HepG2 (cell line): ENCODE data around the gene TIMP3. TPM values are rescaled to one million over a fixed set of nuclear protein-coding genes. Genes with fewer than 3 reads are reported as not detected.
"Not testable (repeated sequence)": the region's sequence is repeated elsewhere in the genome, so short reads cannot be mapped to it uniquely, and the experiment has no call there.

Experiments
- ATAC-seq: fragments of 200-7000 bp; cut with Tn5 transposase; 3 replicates; pipeline ENCODE4 v1.9.1; 2020; ENCODE audit warnings: mild to moderate bottlenecking, moderate library complexity
- BruUV-seq: library from RNA; stranded (reverse); fragments of 400-500 nt; replicated peaks from 2 replicates; lab custom pipeline; 2021; lab: Mats Ljungman, UMichigan
- CTCF ChIA-PET: fragments of 300-600 bp; formaldehyde crosslinking; extraction: SDS; loops from one replicate; lab custom pipeline; 2021; ENCODE audit warnings: low total read pairs, inconsistent platforms, low intra/inter-chr PET ratio; lab: Yijun Ruan, JAX
- POLR2A ChIA-PET: fragments of 350-600 bp; sonication (Branson Sonifier 250); formaldehyde crosslinking; loops from one replicate; lab custom pipeline; 2020; ENCODE audit warnings: antibody characterized with exemption, inconsistent platforms; lab: Yijun Ruan, JAX
- DNase-seq: peaks from one replicate; pipeline ENCODE4 v3.0.0-alpha.2; 2015; ENCODE audit warnings: low spot score
- FAIRE-seq: peaks from 3 replicates; lab custom pipeline; 2011; peaks lifted over from hg19 to GRCh38; lab: Jason Lieb, UNC
- H2AFZ ChIP-seq: one replicate; pipeline ENCODE4 v1.6.1; 2011; ENCODE audit warnings: low read length, inconsistent platforms
- H3K27ac ChIP-seq: fragments of 300-600 bp; 3 replicates; pipeline ENCODE4 v1.8.0; 2011; ENCODE audit warnings: mixed run types, mild to moderate bottlenecking, mixed read lengths, low read length, inconsistent platforms; ENCODE audit not compliant: insufficient read depth; ENCODE audit errors: extremely low read length
- H3K27me3 ChIP-seq, 2 experiments: fragments of 200-600 bp in 1 of 2; 2 replicates in 1 of 2; 3 replicates in 1 of 2; pipeline versions ENCODE4 v1.6.0 to v1.8.0; 2011; ENCODE audit warnings: low read length in 2 of 2, mild to moderate bottlenecking in 2 of 2, moderate library complexity in 2 of 2, inconsistent platforms in 1 of 2; ENCODE audit not compliant: insufficient read depth in 2 of 2, control insufficient read depth in 1 of 2
- H3K36me3 ChIP-seq, 2 experiments: fragments of 200-600 bp in 1 of 2; replicated peaks in 1 of 2; 2 replicates in 1 of 2; 3 replicates in 1 of 2; pipeline versions ENCODE4 v1.5.1 to v1.8.0; 2011; ENCODE audit warnings: low read length in 2 of 2, inconsistent platforms in 1 of 2; ENCODE audit not compliant: insufficient read depth in 2 of 2, control insufficient read depth in 1 of 2
- H3K4me1 ChIP-seq: 2 replicates; pipeline ENCODE4 v1.5.1; 2012; ENCODE audit warnings: low read length, inconsistent platforms; ENCODE audit not compliant: insufficient read depth
- H3K4me2 ChIP-seq: 2 replicates; pipeline ENCODE4 v1.6.0; 2011; ENCODE audit warnings: low read depth, low read length, inconsistent platforms
- H3K4me3 ChIP-seq, 3 experiments: fragments of 200-600 bp in 1 of 3; sonication (generic), shearing (Covaris generic) in 1 of 3; replicated peaks in 1 of 3; 2 replicates each; pipeline ENCODE4 v1.5.1; 2011 to 2016; ENCODE audit warnings: low read length in 3 of 3, inconsistent platforms in 2 of 3, low read depth in 2 of 3, mild to moderate bottlenecking in 2 of 3, control low read depth in 1 of 3, mixed read lengths in 1 of 3; ENCODE audit not compliant: insufficient read depth in 1 of 3
- H3K79me2 ChIP-seq: one replicate; pipeline ENCODE4 v1.6.1; 2011; ENCODE audit warnings: low read length, inconsistent platforms; ENCODE audit not compliant: insufficient read depth
- H3K9ac ChIP-seq: 2 replicates; pipeline ENCODE4 v1.6.0; 2011; ENCODE audit warnings: mild to moderate bottlenecking, low read depth, low read length, inconsistent platforms; ENCODE audit not compliant: insufficient read depth
- H3K9me3 ChIP-seq: 2 replicates; pipeline ENCODE4 v1.5.1; 2012; ENCODE audit warnings: mild to moderate bottlenecking, low read length
- H4K20me1 ChIP-seq: 2 replicates; pipeline ENCODE4 v1.6.0; 2011; ENCODE audit warnings: inconsistent platforms, mild to moderate bottlenecking, low read length, moderate library complexity; ENCODE audit not compliant: insufficient read depth
- ARID2 ChIP-seq: sonication (generic); formaldehyde crosslinking; IDR thresholded peaks from 2 replicates; pipeline ENCODE4 v1.8.1; 2022; ENCODE audit warnings: mild to moderate bottlenecking, missing genetic modification reagents, borderline replicate concordance
- CEBPB ChIP-seq: IDR thresholded peaks from 2 replicates; pipeline ENCODE4 v1.6.1; 2011; ENCODE audit warnings: low read depth, low read length, improper control_type of control experiment, borderline replicate concordance
- ESRRA ChIP-seq: sonication (generic); formaldehyde crosslinking; IDR thresholded peaks from 2 replicates; pipeline ENCODE4 v1.5.1; 2020; ENCODE audit warnings: mild to moderate bottlenecking, low read depth, missing genetic modification reagents
- FOSL2 ChIP-seq: sonication (generic); formaldehyde crosslinking; IDR thresholded peaks from 2 replicates; pipeline ENCODE4 v1.4.0; 2020; ENCODE audit warnings: missing genetic modification reagents
- KAT8 ChIP-seq: IDR thresholded peaks from 2 replicates; pipeline ENCODE4 v1.6.1; 2016; ENCODE audit warnings: missing genetic modification reagents, missing compliant biosample characterization
- MAX ChIP-seq: IDR thresholded peaks from 2 replicates; pipeline ENCODE4 v1.6.1; 2012; ENCODE audit warnings: inconsistent platforms
- NCOA2 ChIP-seq: sonication (generic); formaldehyde crosslinking; IDR thresholded peaks from 2 replicates; pipeline ENCODE4 v1.8.0; 2022; ENCODE audit warnings: inconsistent platforms
- SAFB2 ChIP-seq: sonication (generic); formaldehyde crosslinking; IDR thresholded peaks from 2 replicates; pipeline ENCODE4 v1.5.1; 2020; ENCODE audit warnings: missing genetic modification reagents, low read depth, mild to moderate bottlenecking, borderline replicate concordance
- SMAD1 ChIP-seq: sonication (generic); formaldehyde crosslinking; IDR thresholded peaks from 2 replicates; pipeline ENCODE4 v1.4.0; 2020; ENCODE audit warnings: missing genetic modification reagents, low read depth, mild to moderate bottlenecking, borderline replicate concordance
- SNAI1 ChIP-seq: sonication (generic); formaldehyde crosslinking; IDR thresholded peaks from 2 replicates; pipeline ENCODE4 v1.5.0; 2020; ENCODE audit warnings: mild to moderate bottlenecking, missing genetic modification reagents, borderline replicate concordance
- SRSF9 ChIP-seq: fragments of 200-400 bp; formaldehyde crosslinking; IDR thresholded peaks from 2 replicates; pipeline ENCODE4 v1.6.1; 2018; ENCODE audit warnings: borderline replicate concordance, mild to moderate bottlenecking, low read depth, low read length; ENCODE audit not compliant: insufficient read depth, poor library complexity, severe bottlenecking
- TOPORS ChIP-seq: sonication (generic); formaldehyde crosslinking; IDR thresholded peaks from 2 replicates; pipeline ENCODE4 v1.8.0; 2023; ENCODE audit warnings: mild to moderate bottlenecking, missing genetic modification reagents
- ZBTB38 ChIP-seq: sonication (generic); formaldehyde crosslinking; IDR thresholded peaks from 2 replicates; pipeline ENCODE4 v1.5.1; 2020; ENCODE audit warnings: mild to moderate bottlenecking, missing genetic modification reagents
- ZNF274 ChIP-seq: sonication (generic); formaldehyde crosslinking; IDR thresholded peaks from 2 replicates; pipeline ENCODE4 v1.5.1; 2020; ENCODE audit warnings: mild to moderate bottlenecking, missing genetic modification reagents
- WGBS: methylation state at CpG from one replicate; pipeline ENCODE4 v1.1.6; 2017; ENCODE audit warnings: low lambda C conversion rate; 5-methylcytosine and 5-hydroxymethylcytosine counted together
- in situ Hi-C: cut with HindIII; loops from 2 replicates; pipeline ENCODE4 v1.10.0; 2017; ENCODE audit warnings: low pct_unique_long_range_greater_than_20kb; ENCODE audit not compliant: extremely low pct_ligation_motif_present
- intact Hi-C: fragments of 100-400 bp; cut with micrococcal nuclease; formaldehyde crosslinking; loops from one replicate; pipeline ENCODE4 v1.10.0; 2022; ENCODE audit not compliant: unreplicated experiment
- polyA plus RNA-seq, 8 experiments: library from polyadenylated mRNA; depleted of rRNA in 3 of 8; stranded (reverse) in 7 of 8; unstranded in 1 of 8; fragments of >200 nt; fragmentation: Illumina TruSeq in 4 of 8; extraction: Trizol in 4 of 8; gene quantifications; 2 replicates each; pipeline versions ENCODE4 v1.2.1 to v1.2.3, GENCODE V29; 2011 to 2016; ENCODE audit warnings: low read depth in 4 of 8, missing spikeins in 1 of 8, mixed read lengths in 1 of 8; ENCODE audit not compliant: insufficient read depth in 1 of 8
- total RNA-seq, 5 experiments: library from RNA; depleted of rRNA; stranded (reverse); fragments of >200 nt; fragmentation: Illumina TruSeq; extraction: Trizol; gene quantifications; 2 replicates each; pipeline ENCODE4 v1.2.3, GENCODE V29; 2016; ENCODE audit warnings: low read depth in 1 of 5
- TF ChIP-seq, protein P1 (sequence below): sonication (generic); formaldehyde crosslinking; IDR thresholded peaks from 2 replicates; pipeline ENCODE4 v1.4.0; 2020; ENCODE audit warnings: missing genetic modification reagents
- TF ChIP-seq, protein P2 (sequence below): sonication (generic); formaldehyde crosslinking; IDR thresholded peaks from 2 replicates; pipeline ENCODE4 v1.4.0; 2020; ENCODE audit warnings: missing genetic modification reagents

TIMP3 gene
- total and polyA plus RNA-seq, 2 of the 13 experiments (the other 11 are each of a cell fraction or from before 2014, with no cell fraction given) = 57.3 to 86.6 TPM

DNA sequence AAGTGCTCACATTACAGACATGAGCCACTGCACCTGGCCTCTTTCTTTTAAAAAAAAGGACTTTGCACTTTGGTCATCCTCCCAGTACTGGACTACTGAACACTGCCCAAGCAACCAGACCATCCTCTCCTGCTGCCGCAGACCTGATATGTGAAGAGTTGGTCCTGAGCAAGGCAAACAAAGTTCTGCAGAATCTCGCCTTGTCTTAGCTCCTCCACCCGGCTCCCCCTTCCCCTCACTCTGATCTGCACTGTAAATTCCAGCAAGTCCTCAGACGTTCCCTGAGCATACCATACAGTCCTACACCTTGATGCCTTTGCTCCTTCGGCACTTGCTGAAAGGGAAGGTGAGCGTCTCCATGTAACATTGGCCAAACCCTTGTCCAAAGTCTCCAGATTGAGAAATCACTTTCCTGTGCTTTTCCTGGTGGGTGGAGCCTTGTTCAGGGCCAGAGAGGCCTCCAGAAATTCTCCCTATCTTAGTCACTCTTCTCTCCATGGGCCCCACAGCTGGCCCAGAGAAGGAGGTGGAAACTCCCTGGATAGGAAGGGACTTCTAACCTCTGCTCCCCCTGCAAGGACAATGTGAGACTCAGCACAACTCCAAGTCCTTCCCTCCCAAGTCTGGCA, 47.0 kb upstream of the TIMP3 start (continued):
- TF ChIP-seq ZNF274 (CRISPR knock-in tag) = no peak
- TF ChIP-seq, protein P1, sequence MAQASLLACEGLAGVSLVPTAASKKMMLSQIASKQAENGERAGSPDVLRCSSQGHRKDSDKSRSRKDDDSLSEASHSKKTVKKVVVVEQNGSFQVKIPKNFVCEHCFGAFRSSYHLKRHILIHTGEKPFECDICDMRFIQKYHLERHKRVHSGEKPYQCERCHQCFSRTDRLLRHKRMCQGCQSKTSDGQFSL (CRISPR knock-in tag) = no peak
- peak; percentile 46; the same call in 1 of the 2 replicates for TF ChIP-seq ESRRA (CRISPR knock-in tag)
- TF ChIP-seq KAT8 (CRISPR knock-in tag) = no peak
- no peak; the same call in 1 of the 2 replicates for TF ChIP-seq ZBTB38 (CRISPR knock-in tag)
- TF ChIP-seq, protein P2, sequence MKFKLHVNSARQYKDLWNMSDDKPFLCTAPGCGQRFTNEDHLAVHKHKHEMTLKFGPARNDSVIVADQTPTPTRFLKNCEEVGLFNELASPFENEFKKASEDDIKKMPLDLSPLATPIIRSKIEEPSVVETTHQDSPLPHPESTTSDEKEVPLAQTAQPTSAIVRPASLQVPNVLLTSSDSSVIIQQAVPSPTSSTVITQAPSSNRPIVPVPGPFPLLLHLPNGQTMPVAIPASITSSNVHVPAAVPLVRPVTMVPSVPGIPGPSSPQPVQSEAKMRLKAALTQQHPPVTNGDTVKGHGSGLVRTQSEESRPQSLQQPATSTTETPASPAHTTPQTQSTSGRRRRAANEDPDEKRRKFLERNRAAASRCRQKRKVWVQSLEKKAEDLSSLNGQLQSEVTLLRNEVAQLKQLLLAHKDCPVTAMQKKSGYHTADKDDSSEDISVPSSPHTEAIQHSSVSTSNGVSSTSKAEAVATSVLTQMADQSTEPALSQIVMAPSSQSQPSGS (CRISPR knock-in tag) = 0 out of 2 replicates have a peak, but pooled peaks have one; percentile 5
- TF ChIP-seq SMAD1 (CRISPR knock-in tag) = 0 out of 2 replicates have a peak, but pooled peaks have one; percentile 38
- TF ChIP-seq SNAI1 (CRISPR knock-in tag) = no peak; the same call in 1 of the 2 replicates
- TF ChIP-seq ARID2 (CRISPR knock-in tag) = no peak
- TF ChIP-seq TOPORS = 0 out of 2 replicates have a peak, but pooled peaks have one; percentile 22
- no peak for TF ChIP-seq SRSF9
- peak; percentile 97 for TF ChIP-seq FOSL2
- 0 out of 2 replicates have a peak, but pooled peaks have one; percentile 38 for TF ChIP-seq MAX
- no peak for TF ChIP-seq SAFB2 (CRISPR knock-in tag)
- TF ChIP-seq NCOA2 (CRISPR knock-in tag) = peak; percentile 54; the same call in 1 of the 2 replicates
- TF ChIP-seq CEBPB = peak; percentile 88

GRCh38 chr22:32757086-32757762, 44.3 kb upstream of the TIMP3 start:
- FAIRE-seq, H2AFZ ChIP-seq, POLR2A ChIA-PET, H3K79me2 ChIP-seq, ATAC-seq, DNase-seq, H3K4me2 ChIP-seq, in situ Hi-C loops, BruUV-seq, intact Hi-C loops, H3K9me3 ChIP-seq, H3K4me3 ChIP-seq, H3K36me3 ChIP-seq, H3K27ac ChIP-seq, H3K9ac ChIP-seq, H3K27me3 ChIP-seq, H4K20me1 ChIP-seq, CTCF ChIA-PET: not testable (repeated sequence)
- peaks cover 66% of the 10 kb centered on the region for H3K4me1 ChIP-seq
- WGBS = 97% methylated on average over 14 of the region's 14 CpGs
